ENCODE measurements around the gene GPR37L1.

Gene GPR37L1

DNA sequence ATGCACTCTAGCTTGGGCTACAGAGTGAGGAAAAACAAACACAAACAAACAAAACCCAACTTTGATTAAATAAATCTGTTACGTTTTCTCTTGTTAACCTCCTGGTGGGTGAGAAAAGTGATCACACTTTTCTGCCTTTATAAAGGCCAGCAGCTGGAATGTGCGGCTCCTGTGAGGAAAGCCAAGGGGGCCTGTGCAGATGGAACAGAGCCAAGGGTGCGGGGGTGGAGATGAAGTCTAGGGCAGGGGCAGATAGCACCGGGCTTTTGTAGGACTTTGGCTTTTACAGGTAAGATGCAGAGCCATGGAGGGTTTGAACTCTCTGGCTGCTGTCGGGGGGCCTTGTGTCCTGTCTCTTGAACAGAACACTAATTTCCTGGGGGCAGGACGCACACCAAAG is 40.7 kb upstream of the GPR37L1 start:
- ChIA-PET CTCF (no interaction called here), POLR2A (no interaction called here)
- no peak for DNase-seq (ENCODE audit: extremely low spot score)
- TF ChIP-seq, protein P1, sequence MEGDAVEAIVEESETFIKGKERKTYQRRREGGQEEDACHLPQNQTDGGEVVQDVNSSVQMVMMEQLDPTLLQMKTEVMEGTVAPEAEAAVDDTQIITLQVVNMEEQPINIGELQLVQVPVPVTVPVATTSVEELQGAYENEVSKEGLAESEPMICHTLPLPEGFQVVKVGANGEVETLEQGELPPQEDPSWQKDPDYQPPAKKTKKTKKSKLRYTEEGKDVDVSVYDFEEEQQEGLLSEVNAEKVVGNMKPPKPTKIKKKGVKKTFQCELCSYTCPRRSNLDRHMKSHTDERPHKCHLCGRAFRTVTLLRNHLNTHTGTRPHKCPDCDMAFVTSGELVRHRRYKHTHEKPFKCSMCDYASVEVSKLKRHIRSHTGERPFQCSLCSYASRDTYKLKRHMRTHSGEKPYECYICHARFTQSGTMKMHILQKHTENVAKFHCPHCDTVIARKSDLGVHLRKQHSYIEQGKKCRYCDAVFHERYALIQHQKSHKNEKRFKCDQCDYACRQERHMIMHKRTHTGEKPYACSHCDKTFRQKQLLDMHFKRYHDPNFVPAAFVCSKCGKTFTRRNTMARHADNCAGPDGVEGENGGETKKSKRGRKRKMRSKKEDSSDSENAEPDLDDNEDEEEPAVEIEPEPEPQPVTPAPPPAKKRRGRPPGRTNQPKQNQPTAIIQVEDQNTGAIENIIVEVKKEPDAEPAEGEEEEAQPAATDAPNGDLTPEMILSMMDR (IDR thresholded peaks at IDR 0.05; ENCODE audit: control extremely low read depth, extremely low read depth, low read depth, missing control alignments), result no peak

DNA sequence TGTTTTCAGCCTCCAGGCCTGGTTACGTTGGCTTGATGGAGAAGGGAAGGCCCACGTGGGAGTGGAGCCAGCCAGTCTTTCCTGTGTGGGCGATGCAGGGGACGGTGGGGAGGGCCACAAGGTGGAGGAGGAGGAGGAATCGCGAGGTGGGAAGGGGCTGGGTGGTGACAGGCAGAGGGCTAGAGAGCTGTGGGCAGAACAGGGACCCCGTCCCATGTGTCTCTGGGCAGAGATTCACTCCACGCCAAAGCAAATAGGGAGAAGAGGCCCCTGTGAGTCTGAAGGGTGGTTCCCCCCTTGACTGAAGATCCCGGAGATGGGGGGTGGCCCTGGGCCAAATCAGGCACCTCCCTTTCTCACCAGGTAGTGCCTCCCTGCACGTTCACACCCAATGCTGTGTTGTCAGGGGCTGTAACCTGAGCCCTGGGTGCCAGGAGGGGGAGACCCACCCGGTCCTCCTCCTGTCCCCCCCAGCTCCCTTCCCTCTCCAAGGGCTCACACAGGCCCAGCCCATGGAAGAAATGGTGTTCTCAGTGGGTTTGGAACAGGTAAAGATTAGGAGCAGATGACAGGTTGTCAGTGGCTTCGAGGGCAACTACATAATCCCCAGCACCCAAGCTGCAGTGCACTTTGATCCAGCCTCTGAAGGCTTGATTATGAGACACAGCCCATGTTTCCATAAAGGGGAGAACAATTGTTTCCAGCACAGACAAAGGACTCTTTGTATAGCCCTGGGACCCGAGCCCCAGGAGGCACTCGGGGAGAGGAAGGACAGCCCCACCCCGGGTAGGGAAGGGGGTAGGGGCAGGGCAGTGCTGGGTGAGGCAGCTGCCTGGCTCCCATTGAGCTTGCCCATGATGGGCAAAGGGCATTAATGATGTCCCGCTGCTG is 37.7 kb upstream of the GPR37L1 start:
- TF ChIP-seq, protein P1 (IDR thresholded peaks at IDR 0.05; ENCODE audit: control extremely low read depth, extremely low read depth, low read depth, missing control alignments), result no peak
- POLR2A ChIA-PET, result no interaction called here
- no peak for DNase-seq (ENCODE audit: extremely low spot score)
- CTCF ChIA-PET, result no interaction called here

DNA sequence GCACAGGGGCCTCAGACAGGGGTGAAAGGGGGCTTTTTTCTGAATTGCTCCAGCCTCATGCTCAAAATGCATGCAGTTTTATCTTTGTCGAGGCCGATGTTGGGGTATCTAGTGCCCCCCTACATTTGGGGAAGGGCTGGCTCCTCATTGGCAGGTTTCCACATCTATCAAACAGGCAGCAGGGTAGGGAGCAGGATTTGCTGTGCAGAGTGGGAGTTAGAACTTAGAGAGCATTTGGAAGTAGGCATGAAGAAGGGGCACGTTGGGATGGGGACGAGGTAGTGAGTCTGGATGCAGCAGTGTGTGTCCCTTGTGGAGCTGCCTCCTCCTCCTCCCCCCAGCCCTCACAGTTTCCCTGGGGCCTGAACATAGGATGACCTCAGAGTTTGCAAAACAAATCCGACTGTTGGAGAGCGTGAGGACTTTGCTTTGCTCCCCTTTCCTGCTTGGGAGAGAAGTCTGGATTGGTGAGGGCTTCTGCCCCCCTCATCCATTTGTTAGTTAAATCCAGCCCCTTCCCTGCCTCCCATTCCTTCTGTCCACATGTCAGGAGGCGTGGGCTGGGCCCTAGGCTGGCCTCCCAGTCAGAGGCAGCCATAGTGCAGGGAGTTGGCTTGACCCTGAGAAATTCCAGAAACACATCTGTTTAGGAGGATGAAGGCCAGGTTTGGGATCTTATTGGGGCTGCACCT is 36.9 kb upstream of the GPR37L1 start:
- no peak for DNase-seq (ENCODE audit: extremely low spot score)
- TF ChIP-seq, protein P1 (IDR thresholded peaks at IDR 0.05; ENCODE audit: control extremely low read depth, extremely low read depth, low read depth, missing control alignments), result no peak
- ChIA-PET POLR2A (no interaction called here), CTCF (interaction anchor here (1.1 to 1.2 kb wide), 2 partner anchors 20 to 31 kb away, joined by 3 to 4 read pairs; no protein-coding TSS in a partner anchor)

DNA sequence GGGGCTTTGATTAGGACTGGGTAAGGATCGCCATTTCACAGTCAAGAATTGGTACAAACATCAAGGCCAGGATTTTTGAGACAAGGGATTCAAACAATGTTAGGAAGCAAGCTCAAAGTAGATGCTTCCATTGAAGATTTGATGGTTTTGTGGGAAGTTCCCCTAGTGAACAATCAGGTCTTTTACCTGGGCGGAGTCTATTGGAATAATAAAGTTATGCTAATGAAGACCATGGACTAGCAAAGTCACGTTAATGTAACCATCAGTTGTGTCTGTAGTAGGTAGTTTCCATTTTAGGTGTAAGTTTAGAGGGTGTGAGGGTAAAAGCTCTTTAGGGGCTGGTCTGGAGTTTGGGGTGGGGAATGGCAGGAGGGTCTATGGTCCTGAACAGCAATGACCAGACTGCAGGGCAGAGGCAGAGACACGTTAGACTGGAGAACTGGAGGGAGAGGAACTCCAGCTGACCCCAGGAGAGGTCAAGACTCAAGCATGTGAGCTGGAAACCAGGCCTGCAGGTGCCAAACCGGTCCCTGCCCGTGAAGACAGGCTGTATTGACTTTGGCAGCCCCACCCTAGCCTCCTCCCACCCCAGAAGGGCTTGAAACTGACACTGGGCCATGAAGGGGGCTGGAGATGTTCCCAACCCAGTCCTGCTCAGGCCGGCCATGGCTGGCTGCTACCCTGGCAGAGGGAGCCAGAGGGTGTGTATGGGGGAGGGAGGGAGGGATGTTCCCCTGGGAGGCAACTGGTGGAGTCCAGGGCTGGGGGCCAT is 36.0 kb upstream of the GPR37L1 start:
- TF ChIP-seq, protein P1 (IDR thresholded peaks at IDR 0.05; ENCODE audit: control extremely low read depth, extremely low read depth, low read depth, missing control alignments), result no peak
- no peak for DNase-seq (ENCODE audit: extremely low spot score)
- ChIA-PET CTCF (interaction anchor here (1.1 to 1.2 kb wide), 2 partner anchors 19 to 32 kb away, joined by 3 to 4 read pairs; no protein-coding TSS in a partner anchor), POLR2A (no interaction called here)

DNA sequence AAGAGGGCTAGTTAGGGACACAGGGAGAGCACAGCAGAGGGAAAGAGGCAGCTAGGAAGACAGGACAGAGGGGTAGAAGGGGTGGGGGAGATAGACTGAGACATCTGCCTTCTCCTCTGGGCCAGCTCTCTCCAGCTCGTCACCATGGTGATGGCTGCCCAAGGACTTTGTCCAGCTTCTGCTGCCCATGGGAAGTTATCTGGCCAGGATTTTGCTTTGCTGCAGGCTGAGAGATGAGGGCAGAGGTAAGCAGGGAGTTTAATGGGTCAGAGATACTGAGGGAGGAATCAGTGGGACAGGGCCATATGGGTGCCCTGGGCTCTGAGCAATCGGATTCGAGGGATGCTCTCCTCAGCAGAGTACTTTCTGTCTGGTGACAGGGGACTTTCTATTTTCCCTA is 34.5 kb upstream of the GPR37L1 start:
- CTCF ChIA-PET, result interaction anchor here (0.9 kb wide), 1 partner anchor 11 kb away, joined by 4 read pairs; no protein-coding TSS in a partner anchor

More for the DNA sequence above, 34.5 kb upstream of the GPR37L1 start:
- no peak for DNase-seq (ENCODE audit: extremely low spot score)
- POLR2A ChIA-PET, result no interaction called here
- TF ChIP-seq, protein P1 (IDR thresholded peaks at IDR 0.05; ENCODE audit: control extremely low read depth, extremely low read depth, low read depth, missing control alignments), result no peak
